ENCODE measurements around the gene SNX11.

The SNX11 gene

GRCh38 chr17:48163809-48164208 is 56.2 kb downstream of the SNX11 start:
- DNase-seq = no peak

- no peak for DNase-seq
Measured at GRCh38 chr17:48169926-48170325, 62.4 kb downstream of the SNX11 start.
